Liver (tissue), 3 donors: ENCODE results near the gene GGT6.

Source experiments
- ATF3 ChIP-seq: IDR thresholded peaks from 2 replicates; pipeline ENCODE4 v1.6.1; 2016; ENCODE audit warnings: antibody characterized with exemption
- CTCF ChIP-seq: fragments of 150-350 bp; IDR thresholded peaks from 2 replicates; pipeline ENCODE4 v1.5.1; 2017; ENCODE audit warnings: improper control_type of control experiment, low read depth, low read length; ENCODE audit not compliant: missing input control
- FOXA1 ChIP-seq: IDR thresholded peaks from 2 replicates; pipeline ENCODE4 v1.6.1; 2016; ENCODE audit warnings: antibody characterized with exemption
- GABPA ChIP-seq, 2 donors: IDR thresholded peaks in 1 of 2; conservative IDR thresholded peaks in 1 of 2; 2 replicates each; pipeline ENCODE4 v1.6.1; 2016; ENCODE audit warnings: antibody characterized with exemption in 2 of 2, mild to moderate bottlenecking in 1 of 2, moderate library complexity in 1 of 2
- MAX ChIP-seq: IDR thresholded peaks from 2 replicates; pipeline ENCODE4 v1.6.1; 2016; ENCODE audit warnings: antibody characterized with exemption
- RAD21 ChIP-seq, 2 donors: IDR thresholded peaks; 2 replicates each; pipeline ENCODE4 v1.6.1; 2016; ENCODE audit warnings: antibody characterized with exemption in 2 of 2, mild to moderate bottlenecking in 2 of 2
- REST ChIP-seq: IDR thresholded peaks from 2 replicates; pipeline ENCODE4 v1.6.1; 2016; ENCODE audit warnings: antibody characterized with exemption, mild to moderate bottlenecking
- RXRA ChIP-seq, 2 donors: IDR thresholded peaks; 2 replicates each; pipeline ENCODE4 v1.6.1; 2017 to 2018; ENCODE audit warnings: antibody characterized with exemption in 2 of 2, mild to moderate bottlenecking in 1 of 2
- TAF1 ChIP-seq: conservative IDR thresholded peaks from 2 replicates; pipeline ENCODE4 v1.6.1; 2016; ENCODE audit warnings: antibody characterized with exemption, mild to moderate bottlenecking
- YY1 ChIP-seq: IDR thresholded peaks from 2 replicates; pipeline ENCODE4 v1.6.1; 2016; ENCODE audit warnings: antibody characterized with exemption, mild to moderate bottlenecking
- ZBTB33 ChIP-seq: IDR thresholded peaks from 2 replicates; pipeline ENCODE4 v1.6.1; 2016; ENCODE audit warnings: antibody characterized with exemption
- donor health status: healthy.
- donor health status: healthy.

- TF ChIP-seq CTCF (no peak), RXRA (IDR thresholded peaks at IDR 0.05) (no peak), GABPA (IDR thresholded peaks at IDR 0.05 in 1 of 2, conservative IDR thresholded peaks at IDR 0.05 in 1 of 2) (no peak), ZBTB33 (no peak), MAX (no peak), TAF1 (no peak), ATF3 (no peak), REST (no peak), YY1 (no peak), RAD21 (IDR thresholded peaks at IDR 0.05) (no peak), FOXA1 (no peak)
These were observed 22.8 kb upstream of the GGT6 start for GRCh38 chr17:4583206-4583605.
